ENCODE measurements around the gene REXO4.

DNA sequence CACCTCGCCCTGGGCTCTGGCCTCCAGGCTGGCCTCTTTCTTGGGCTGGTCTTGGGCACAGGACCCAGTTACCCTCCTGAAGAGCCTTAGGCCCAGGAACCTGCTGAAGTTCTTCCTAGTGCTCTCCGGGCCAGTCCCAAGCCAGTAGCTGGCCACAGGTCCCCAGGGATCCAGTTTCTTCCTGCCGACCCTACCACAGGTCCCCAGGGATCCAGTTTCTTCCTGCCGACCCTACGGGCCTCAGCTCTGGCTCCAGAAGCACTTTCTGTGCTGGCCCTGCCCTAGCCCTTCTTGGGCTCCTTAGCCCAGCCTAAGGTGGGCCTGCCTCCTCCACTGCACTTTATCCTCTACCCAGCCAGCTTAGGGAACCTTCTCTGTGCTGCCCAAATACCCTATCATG, 23.8 kb upstream of the REXO4 start:
- no peak for TF ChIP-seq EP300 (IDR thresholded peaks at IDR 0.05; ENCODE audit: borderline replicate concordance in 1 of 2, low read depth in 1 of 2, low read length in 1 of 2)
- no peak for TF ChIP-seq CHD2 (IDR thresholded peaks at IDR 0.05; ENCODE audit: low read length, partially characterized antibody)
